H1 (cell line): Measurements from ENCODE around the gene MYOZ2. TPM values are rescaled to one million over a fixed set of nuclear protein-coding genes. Genes with fewer than 3 reads are reported as not detected.

Experiments
- CTCF ChIA-PET: fragments of 300-600 bp; sonication (Branson Sonifier 250); formaldehyde crosslinking; loops from one replicate; lab custom pipeline; 2021; ENCODE audit not compliant: partially characterized antibody; lab: Charles Lee
- POLR2A ChIA-PET: fragments of 300-600 bp; sonication (Branson Sonifier 250); formaldehyde crosslinking; loops from one replicate; lab custom pipeline; 2021; ENCODE audit warnings: inconsistent platforms; ENCODE audit not compliant: partially characterized antibody; lab: Charles Lee
- DNase-seq, 2 experiments: peaks; one replicate each; pipeline versions ENCODE4 v3.0.0 to v3.0.0-alpha.2; 2010 to 2022; ENCODE audit warnings: low spot score in 2 of 2, low read depth in 1 of 2, mixed read lengths in 1 of 2
- FAIRE-seq: peaks from 2 replicates; lab custom pipeline; 2011; peaks lifted over from hg19 to GRCh38; lab: Jason Lieb, UNC
- H2AFZ ChIP-seq: 2 replicates; pipeline ENCODE4 v1.8.1; 2012; ENCODE audit warnings: low read length, inconsistent platforms
- H2AK5ac ChIP-seq: 2 replicates; pipeline ENCODE4 v1.6.1; 2013; ENCODE audit warnings: low read depth, low read length
- H2BK120ac ChIP-seq: replicated peaks from 2 replicates; pipeline ENCODE3; 2013; ENCODE audit warnings: low read depth, low read length, inconsistent platforms
- H2BK12ac ChIP-seq: 2 replicates; pipeline ENCODE4 v1.6.1; 2013; ENCODE audit warnings: low read depth, low read length
- H2BK15ac ChIP-seq: 2 replicates; pipeline ENCODE4 v1.6.1; 2013; ENCODE audit warnings: low read length
- H2BK20ac ChIP-seq: 2 replicates; pipeline ENCODE4 v1.6.1; 2013; ENCODE audit warnings: low read length
- H2BK5ac ChIP-seq: 2 replicates; pipeline ENCODE4 v1.6.1; 2013; ENCODE audit warnings: low read depth, low read length
- H3K14ac ChIP-seq: 2 replicates; pipeline ENCODE4 v1.6.1; 2013; ENCODE audit warnings: inconsistent platforms; ENCODE audit not compliant: insufficient read length
- H3K18ac ChIP-seq: 2 replicates; pipeline ENCODE4 v1.6.1; 2013; ENCODE audit warnings: low read length; ENCODE audit errors: extremely low read depth
- H3K23ac ChIP-seq: 2 replicates; pipeline ENCODE4 v1.6.1; 2013; ENCODE audit warnings: inconsistent platforms; ENCODE audit not compliant: insufficient read length
- H3K23me2 ChIP-seq: 2 replicates; pipeline ENCODE4 v1.6.1; 2013; ENCODE audit warnings: low read depth, low read length
- H3K27ac ChIP-seq: 2 replicates; pipeline ENCODE4 v1.6.1; 2011; ENCODE audit warnings: low read depth, low read length, inconsistent platforms
- H3K27me3 ChIP-seq, 4 experiments: replicated peaks in 1 of 4; 1 replicate in 1 of 4; 2 replicates in 3 of 4; pipeline versions ENCODE4 v1.6.1 to v1.8.1; 2011 to 2013; ENCODE audit warnings: low read length in 3 of 4, mild to moderate bottlenecking in 3 of 4, inconsistent platforms in 2 of 4, mixed read lengths in 2 of 4, moderate library complexity in 1 of 4; ENCODE audit not compliant: control insufficient read depth in 3 of 4, insufficient read depth in 3 of 4; ENCODE audit errors: extremely low read depth in 1 of 4
- H3K36me3 ChIP-seq, 4 experiments: 2 replicates each; pipeline versions ENCODE4 v1.6.1 to v1.8.1; 2011 to 2013; ENCODE audit warnings: mild to moderate bottlenecking in 4 of 4, low read length in 3 of 4, moderate library complexity in 2 of 4, control low read depth in 1 of 4, inconsistent platforms in 1 of 4; ENCODE audit not compliant: insufficient read depth in 4 of 4, control insufficient read depth in 2 of 4
- H3K4ac ChIP-seq: replicated peaks from 2 replicates; pipeline ENCODE3; 2013; ENCODE audit warnings: low read length, low read depth, mixed read lengths, inconsistent platforms; ENCODE audit not compliant: insufficient read length
- H3K4me1 ChIP-seq, 4 experiments: replicated peaks in 1 of 4; 1 replicate in 1 of 4; 2 replicates in 3 of 4; pipeline versions ENCODE4 v1.6.1 to v1.8.1; 2011 to 2013; ENCODE audit warnings: low read length in 3 of 4, inconsistent platforms in 2 of 4, mixed read lengths in 1 of 4; ENCODE audit not compliant: insufficient read depth in 4 of 4, control insufficient read depth in 3 of 4
- H3K4me2 ChIP-seq, 2 experiments: 2 replicates each; pipeline versions ENCODE4 v1.6.1 to v1.8.1; 2011 to 2013; ENCODE audit warnings: low read depth in 2 of 2, low read length in 2 of 2, control low read depth in 1 of 2, inconsistent platforms in 1 of 2, mild to moderate bottlenecking in 1 of 2; ENCODE audit not compliant: insufficient read depth in 1 of 2
- H3K4me3 ChIP-seq, 4 experiments: fragments of 200-600, 300-600 bp in 1 of 4; sonication (generic), shearing (Covaris generic), sonication (Bioruptor Twin) in 1 of 4; 2 replicates each; pipeline versions ENCODE4 v1.5.1 to v1.8.1; 2011 to 2016; ENCODE audit warnings: low read length in 4 of 4, low read depth in 3 of 4, control low read depth in 2 of 4, inconsistent platforms in 2 of 4, mild to moderate bottlenecking in 2 of 4, mixed read lengths in 1 of 4, moderate library complexity in 1 of 4; ENCODE audit not compliant: insufficient read depth in 2 of 4; ENCODE audit errors: extremely low read depth in 1 of 4
- H3K56ac ChIP-seq: replicated peaks from 2 replicates; pipeline ENCODE3; 2013; ENCODE audit warnings: low read depth, mild to moderate bottlenecking, mixed read lengths, low read length, inconsistent platforms; ENCODE audit not compliant: insufficient read length
- H3K79me1 ChIP-seq: 2 replicates; pipeline ENCODE4 v1.6.1; 2013; ENCODE audit warnings: low read depth, low read length, control low read depth
- H3K79me2 ChIP-seq, 2 experiments: 2 replicates each; pipeline versions ENCODE4 v1.6.1 to v1.8.1; 2012 to 2013; ENCODE audit warnings: low read length in 2 of 2, mild to moderate bottlenecking in 2 of 2, inconsistent platforms in 1 of 2; ENCODE audit not compliant: insufficient read depth in 2 of 2, control insufficient read depth in 1 of 2
- H3K9ac ChIP-seq, 4 experiments: replicated peaks in 1 of 4; 1 replicate in 1 of 4; 2 replicates in 3 of 4; pipeline versions ENCODE4 v1.6.1 to v1.8.1; 2011 to 2013; ENCODE audit warnings: low read depth in 3 of 4, low read length in 3 of 4, control low read depth in 2 of 4, mild to moderate bottlenecking in 2 of 4, moderate library complexity in 2 of 4, inconsistent platforms in 1 of 4; ENCODE audit errors: extremely low read depth in 1 of 4
- H3K9me3 ChIP-seq, 2 experiments: 2 replicates each; pipeline versions ENCODE4 v1.6.1 to v1.8.1; 2012 to 2013; ENCODE audit warnings: mild to moderate bottlenecking in 2 of 2, moderate library complexity in 2 of 2, control low read depth in 1 of 2, inconsistent platforms in 1 of 2, low read depth in 1 of 2, low read length in 1 of 2, mixed read lengths in 1 of 2; ENCODE audit not compliant: insufficient read depth in 2 of 2
- H4K20me1 ChIP-seq, 2 experiments: replicated peaks in 1 of 2; 2 replicates each; pipeline versions ENCODE3 to v1.8.1; 2011 to 2013; ENCODE audit warnings: inconsistent platforms in 2 of 2, low read length in 2 of 2, mild to moderate bottlenecking in 1 of 2; ENCODE audit not compliant: insufficient read depth in 2 of 2, control insufficient read depth in 1 of 2
- H4K5ac ChIP-seq: 2 replicates; pipeline ENCODE4 v1.6.1; 2013; ENCODE audit warnings: low read length, low read depth, mixed read lengths, inconsistent platforms; ENCODE audit not compliant: insufficient read length
- H4K8ac ChIP-seq: 2 replicates; pipeline ENCODE4 v1.8.0; 2013; ENCODE audit warnings: mild to moderate bottlenecking, moderate library complexity, low read length, inconsistent platforms; ENCODE audit not compliant: insufficient read depth; ENCODE audit errors: extremely low read depth
- H4K91ac ChIP-seq: replicated peaks from 2 replicates; pipeline ENCODE3; 2013; ENCODE audit warnings: low read length, mixed read lengths, inconsistent platforms; ENCODE audit not compliant: insufficient read length
- CHD1 ChIP-seq: IDR thresholded peaks from 2 replicates; pipeline ENCODE4 v1.6.1; 2012; ENCODE audit warnings: low read depth, low read length, improper control_type of control experiment
- CHD2 ChIP-seq: IDR thresholded peaks from 2 replicates; pipeline ENCODE4 v1.6.1; 2012; ENCODE audit warnings: low read length, improper control_type of control experiment
- PHF8 ChIP-seq: fragments of 200-600 bp; sonication (generic); conservative IDR thresholded peaks from 2 replicates; pipeline ENCODE4 v1.7.1; 2012; ENCODE audit warnings: low read depth, mild to moderate bottlenecking, inconsistent platforms, low read length, moderate library complexity
- POLR2A ChIP-seq, 2 experiments: IDR thresholded peaks; 1 replicate in 1 of 2; 2 replicates in 1 of 2; pipeline ENCODE4 v1.6.1; 2011; ENCODE audit warnings: low read depth in 2 of 2, low read length in 2 of 2, mild to moderate bottlenecking in 2 of 2; ENCODE audit errors: control extremely low read depth in 1 of 2
- RAD21 ChIP-seq, 2 experiments: IDR thresholded peaks in 1 of 2; conservative IDR thresholded peaks in 1 of 2; 2 replicates each; pipeline ENCODE4 v1.6.1; 2011; ENCODE audit warnings: low read depth in 2 of 2, low read length in 2 of 2, improper control_type of control experiment in 1 of 2, inconsistent platforms in 1 of 2, mild to moderate bottlenecking in 1 of 2, moderate library complexity in 1 of 2
- RBBP5 ChIP-seq: IDR thresholded peaks from 2 replicates; pipeline ENCODE4 v1.7.1; 2012; ENCODE audit warnings: low read depth, mild to moderate bottlenecking, inconsistent platforms, low read length, moderate library complexity, borderline replicate concordance
- RNF2 ChIP-seq: fragments of 200-900, 300-1000 bp; sonication (generic); IDR thresholded peaks from 2 replicates; pipeline ENCODE4 v1.7.1; 2016; ENCODE audit warnings: borderline replicate concordance, low read depth, mild to moderate bottlenecking, antibody characterized with exemption, low read length; ENCODE audit not compliant: poor library complexity, severe bottlenecking; ENCODE audit errors: missing control alignments
- WGBS, 2 experiments: shearing (Covaris generic) in 1 of 2; methylation state at CpG; one replicate each; pipeline versions ENCODE4 v1.1.6 to v1.1.7; 2013 to 2015; ENCODE audit warnings: low lambda C conversion rate in 2 of 2, mixed read lengths in 2 of 2, inconsistent platforms in 1 of 2, low coverage in 1 of 2, missing lambda C conversion rate in 1 of 2; ENCODE audit not compliant: insufficient replicate concordance in 2 of 2, insufficient coverage in 1 of 2, insufficient read length in 1 of 2; ENCODE audit errors: extremely low coverage in 1 of 2, missing lambda C conversion rate in 1 of 2; 5-methylcytosine and 5-hydroxymethylcytosine counted together
- polyA plus RNA-seq, 7 experiments: library from polyadenylated mRNA; depleted of rRNA in 3 of 7; stranded (reverse) in 5 of 7; unstranded in 2 of 7; fragments of >200 nt in 5 of 7; fragments of 200-250 nt in 2 of 7; gene quantifications; 1 replicate in 5 of 7; 2 replicates in 1 of 7; 4 replicates in 1 of 7; pipeline versions ENCODE4 v1.2.1 to v1.2.3, GENCODE V29; 2011 to 2013; ENCODE audit warnings: missing spikeins in 2 of 7, mixed read lengths in 2 of 7
- total RNA-seq: library from RNA; stranded (reverse); fragmentation: NEBNext Ultra II Directional; extraction: Animal tissue kit (Norgen Biotek cat#: 25700); gene quantifications from 2 replicates; pipeline ENCODE4 v1.2.1, GENCODE V29; 2021
- TF ChIP-seq, protein P1 (sequence below), 3 experiments: IDR thresholded peaks; 1 replicate in 2 of 3; 2 replicates in 1 of 3; pipeline versions ENCODE4 v1.5.1 to v1.6.1; 2011; ENCODE audit warnings: low read length in 3 of 3, mild to moderate bottlenecking in 3 of 3, inconsistent platforms in 2 of 3, low read depth in 1 of 3, moderate library complexity in 1 of 3; ENCODE audit not compliant: insufficient read depth in 1 of 3; ENCODE audit errors: control extremely low read depth in 1 of 3

MYOZ2 gene
- total and polyA plus RNA-seq, 2 of the 8 experiments (the other 6 are each of a cell fraction or from before 2014, with no cell fraction given), result not detected

DNA sequence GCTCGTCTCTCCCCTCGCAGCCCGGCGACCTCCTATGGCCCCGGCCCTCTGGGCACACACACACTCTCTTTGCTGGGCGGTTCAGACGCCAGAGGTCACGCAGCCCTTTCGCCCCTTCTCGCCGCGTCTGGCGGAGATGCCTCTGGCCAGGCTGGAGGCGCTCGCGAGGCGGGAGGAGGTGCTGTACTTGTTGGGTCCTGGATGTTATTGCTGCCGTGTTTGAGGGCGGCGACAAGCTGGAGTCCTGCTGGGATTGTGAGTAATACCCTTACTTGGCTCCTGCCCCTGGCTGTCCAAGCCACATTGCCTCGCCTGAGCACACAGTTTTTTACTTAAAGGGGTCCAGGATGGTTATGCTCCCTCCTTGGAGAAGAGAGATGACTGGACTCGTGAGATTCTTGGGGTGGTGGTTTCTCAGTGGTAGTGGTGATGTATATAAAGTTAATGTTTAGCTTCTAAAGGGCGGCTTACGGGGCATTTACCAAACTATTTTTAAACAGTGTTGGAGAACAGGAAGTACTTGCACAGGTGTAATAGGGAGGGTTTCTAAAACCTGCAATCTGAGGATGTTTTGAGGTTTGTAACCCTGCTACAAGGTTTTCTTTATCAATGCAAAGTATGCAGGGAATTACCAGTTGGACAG, 77.5 kb downstream of the MYOZ2 start:
- H2BK12ac ChIP-seq, result no peak overlapping the region; the same call in 1 of the 2 replicates
- peak overlapping the region; percentile 93; the same call in 1 of the 2 replicates for H3K18ac ChIP-seq
- DNase-seq (peak; percentile 74 to 85), FAIRE-seq (peak; percentile 74)
- no peak overlapping the region for H2BK20ac ChIP-seq
- no peak overlapping the region for H3K14ac ChIP-seq
- H2AFZ ChIP-seq, result peak overlapping the region; percentile 68
- peaks cover 0 to 27% of the 10 kb centered on the region in 2 experiments; a peak in 2 of 4 replicates for H3K79me2 ChIP-seq
- CTCF ChIA-PET, result interaction anchor here (0.7 to 4.4 kb wide), 16 partner anchors 8 to 530 kb away, joined by 3 to 18 read pairs (median 4); a partner anchor contains a TSS
- WGBS, 2 experiments, result 0% methylated on average over 24 of the region's 24 CpGs; no CpG with 5 or more reads in 1 of the 2 experiments
- H2BK120ac ChIP-seq, result no peak overlapping the region
- POLR2A ChIA-PET, result interaction anchor here (0.7 to 2.4 kb wide), 28 partner anchors 9 to 528 kb away, joined by 3 to 15 read pairs (median 4); partner anchors contain the start of gene METTL14
- peak overlapping the region; percentile 93; the same call in 1 of the 2 replicates for H4K8ac ChIP-seq
- H3K36me3 ChIP-seq, result peaks cover 0 to 6% (median 0%) of the 10 kb centered on the region in 4 experiments; a peak in 2 of 8 replicates
- H4K20me1 ChIP-seq, result no peaks in the 10 kb centered on the region
- no peaks in the 10 kb centered on the region for H3K9me3 ChIP-seq
- peak overlapping the region; percentile 81; the same call in 1 of the 2 replicates for H3K27ac ChIP-seq
- H3K4me1 ChIP-seq, result peaks cover 0 to 2% (median 0%) of the 10 kb centered on the region in 4 experiments; a peak in 2 of 7 replicates
- H4K5ac ChIP-seq, result no peak overlapping the region
- H3K23me2 ChIP-seq, result peaks cover 6% of the 10 kb centered on the region
- peak overlapping the region; percentile 39 for H3K56ac ChIP-seq
- H2BK5ac ChIP-seq, result peak overlapping the region; percentile 92
- H3K4me2 ChIP-seq, result peak overlapping the region; percentile 58 to 87
- H3K9ac ChIP-seq, result peak overlapping the region; percentile 72 to 88 (median 84)
- H2BK15ac ChIP-seq, result no peak overlapping the region
- H3K4ac ChIP-seq, result no peak overlapping the region
- peak overlapping the region; percentile 63 for H4K91ac ChIP-seq
- peak overlapping the region; percentile 72 to 86 (median 82) for H3K4me3 ChIP-seq
- no peaks in the 10 kb centered on the region for H3K27me3 ChIP-seq
- no peak overlapping the region for H2AK5ac ChIP-seq
- H3K23ac ChIP-seq, result no peak overlapping the region
- no peaks in the 10 kb centered on the region for H3K79me1 ChIP-seq
- peak; percentile 26 to 50; a peak in 3 of 4 replicates for TF ChIP-seq RAD21 (IDR thresholded peaks at IDR 0.05 in 1 of 2, conservative IDR thresholded peaks at IDR 0.05 in 1 of 2; ENCODE audit: low read depth in 2 of 2, low read length in 2 of 2)
- TF ChIP-seq PHF8, result 0 out of 2 replicates have a peak, but pooled peaks have one; percentile 30
- no peak for TF ChIP-seq CHD1
- TF ChIP-seq POLR2A (IDR thresholded peaks at IDR 0.05; ENCODE audit: control extremely low read depth in 1 of 2, low read depth in 2 of 2, low read length in 2 of 2), result peak; percentile 43 to 74
- no peak for TF ChIP-seq RNF2
- 0 out of 2 replicates have a peak, but pooled peaks have one; percentile 16 for TF ChIP-seq CHD2
- peak; percentile 73 for TF ChIP-seq RBBP5
- TF ChIP-seq, protein P1, sequence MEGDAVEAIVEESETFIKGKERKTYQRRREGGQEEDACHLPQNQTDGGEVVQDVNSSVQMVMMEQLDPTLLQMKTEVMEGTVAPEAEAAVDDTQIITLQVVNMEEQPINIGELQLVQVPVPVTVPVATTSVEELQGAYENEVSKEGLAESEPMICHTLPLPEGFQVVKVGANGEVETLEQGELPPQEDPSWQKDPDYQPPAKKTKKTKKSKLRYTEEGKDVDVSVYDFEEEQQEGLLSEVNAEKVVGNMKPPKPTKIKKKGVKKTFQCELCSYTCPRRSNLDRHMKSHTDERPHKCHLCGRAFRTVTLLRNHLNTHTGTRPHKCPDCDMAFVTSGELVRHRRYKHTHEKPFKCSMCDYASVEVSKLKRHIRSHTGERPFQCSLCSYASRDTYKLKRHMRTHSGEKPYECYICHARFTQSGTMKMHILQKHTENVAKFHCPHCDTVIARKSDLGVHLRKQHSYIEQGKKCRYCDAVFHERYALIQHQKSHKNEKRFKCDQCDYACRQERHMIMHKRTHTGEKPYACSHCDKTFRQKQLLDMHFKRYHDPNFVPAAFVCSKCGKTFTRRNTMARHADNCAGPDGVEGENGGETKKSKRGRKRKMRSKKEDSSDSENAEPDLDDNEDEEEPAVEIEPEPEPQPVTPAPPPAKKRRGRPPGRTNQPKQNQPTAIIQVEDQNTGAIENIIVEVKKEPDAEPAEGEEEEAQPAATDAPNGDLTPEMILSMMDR (IDR thresholded peaks at IDR 0.05; ENCODE audit: control extremely low read depth in 1 of 3, insufficient read depth in 1 of 3, low read depth in 1 of 3, low read length in 3 of 3), result peak; percentile 32 to 45 (median 45); a peak in 3 of 4 replicates
